ENCODE measurements around the gene TRAPPC4.
"Not testable (repeated sequence)": the region's sequence is repeated elsewhere in the genome, so short reads cannot be mapped to it uniquely, and the experiment has no call there.

TRAPPC4 gene, protein sequence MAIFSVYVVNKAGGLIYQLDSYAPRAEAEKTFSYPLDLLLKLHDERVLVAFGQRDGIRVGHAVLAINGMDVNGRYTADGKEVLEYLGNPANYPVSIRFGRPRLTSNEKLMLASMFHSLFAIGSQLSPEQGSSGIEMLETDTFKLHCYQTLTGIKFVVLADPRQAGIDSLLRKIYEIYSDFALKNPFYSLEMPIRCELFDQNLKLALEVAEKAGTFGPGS

DNA sequence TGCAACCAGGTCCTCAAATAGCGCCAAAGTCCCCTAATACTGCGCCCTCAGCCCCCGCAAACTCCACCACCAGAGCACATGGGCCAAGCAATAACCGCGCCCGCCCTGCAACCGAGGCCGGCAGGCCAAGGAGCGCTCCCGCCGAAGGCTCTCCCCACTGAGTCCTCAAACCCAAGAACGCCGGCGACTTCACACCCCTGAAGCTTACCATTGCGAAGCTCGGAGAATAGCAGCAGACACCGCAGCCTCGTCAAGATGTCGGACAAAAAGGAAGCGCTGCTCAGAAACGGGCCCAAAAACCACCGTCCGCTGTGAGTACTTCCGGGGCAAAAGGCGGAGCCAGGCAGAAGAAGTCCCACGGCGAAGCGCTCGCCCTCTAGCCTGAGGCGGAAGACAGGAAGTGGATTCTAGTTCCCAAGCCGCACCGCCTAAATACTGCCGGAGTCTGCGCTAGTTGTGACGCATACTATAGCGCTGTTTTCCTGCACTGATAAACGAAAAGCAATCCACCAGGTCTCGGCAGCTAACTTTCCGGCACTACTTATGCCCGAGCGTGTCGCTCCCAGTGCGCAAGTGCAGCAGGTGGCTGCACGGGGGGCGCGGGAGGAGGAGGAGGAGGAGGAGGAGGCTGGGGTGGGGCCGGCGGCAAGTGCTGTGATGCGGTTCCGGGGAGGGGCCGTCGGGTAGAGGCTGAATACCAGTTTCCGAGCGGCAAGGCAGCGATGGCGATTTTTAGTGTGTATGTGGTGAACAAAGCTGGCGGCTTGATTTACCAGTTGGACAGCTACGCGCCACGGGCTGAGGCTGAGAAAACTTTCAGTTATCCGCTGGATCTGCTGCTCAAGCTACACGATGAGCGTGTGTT lies at the start of gene TRAPPC4, which contains the start of gene RPS25:
TRAPPC4 (plus strand) TSS at position 693 of the 865 bp plus-strand sequence; CDS start at position 723, 30 bp downstream.
RPS25 (minus strand) TSS at position 270 of the 865 bp plus-strand sequence; CDS start at position 211, 59 bp downstream.
- in situ Hi-C loops (cut with MboI; ENCODE audit: low sequenced_read_pairs, unreplicated experiment): no loop called here
- TF ChIP-seq, protein P1, sequence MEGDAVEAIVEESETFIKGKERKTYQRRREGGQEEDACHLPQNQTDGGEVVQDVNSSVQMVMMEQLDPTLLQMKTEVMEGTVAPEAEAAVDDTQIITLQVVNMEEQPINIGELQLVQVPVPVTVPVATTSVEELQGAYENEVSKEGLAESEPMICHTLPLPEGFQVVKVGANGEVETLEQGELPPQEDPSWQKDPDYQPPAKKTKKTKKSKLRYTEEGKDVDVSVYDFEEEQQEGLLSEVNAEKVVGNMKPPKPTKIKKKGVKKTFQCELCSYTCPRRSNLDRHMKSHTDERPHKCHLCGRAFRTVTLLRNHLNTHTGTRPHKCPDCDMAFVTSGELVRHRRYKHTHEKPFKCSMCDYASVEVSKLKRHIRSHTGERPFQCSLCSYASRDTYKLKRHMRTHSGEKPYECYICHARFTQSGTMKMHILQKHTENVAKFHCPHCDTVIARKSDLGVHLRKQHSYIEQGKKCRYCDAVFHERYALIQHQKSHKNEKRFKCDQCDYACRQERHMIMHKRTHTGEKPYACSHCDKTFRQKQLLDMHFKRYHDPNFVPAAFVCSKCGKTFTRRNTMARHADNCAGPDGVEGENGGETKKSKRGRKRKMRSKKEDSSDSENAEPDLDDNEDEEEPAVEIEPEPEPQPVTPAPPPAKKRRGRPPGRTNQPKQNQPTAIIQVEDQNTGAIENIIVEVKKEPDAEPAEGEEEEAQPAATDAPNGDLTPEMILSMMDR (IDR thresholded peaks at IDR 0.05; ENCODE audit: borderline replicate concordance, control extremely low read depth, extremely low read depth, insufficient read depth, missing control alignments): no peak
- peak; percentile 96 for DNase-seq (ENCODE audit: low spot score)

DNA sequence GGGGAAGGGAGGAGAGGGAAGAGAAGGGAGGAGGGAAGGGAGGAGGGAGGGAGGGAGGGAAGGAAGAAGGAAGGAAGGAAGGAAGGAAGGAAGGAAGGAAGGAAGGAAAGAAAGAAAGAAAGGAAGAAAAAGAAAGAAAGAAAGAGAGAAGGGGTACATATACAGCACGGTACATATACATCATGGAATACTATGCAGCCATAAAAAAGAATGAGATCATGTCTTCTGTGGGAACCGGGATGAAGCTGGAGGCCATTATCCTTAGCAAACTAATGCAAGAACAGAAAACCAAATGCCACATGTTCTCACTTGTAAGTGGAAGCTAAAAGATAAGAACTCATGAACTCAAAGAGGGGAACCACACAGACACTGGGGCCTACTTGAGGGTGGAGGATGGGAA lies 49.1 kb upstream of the TRAPPC4 start:
- DNase-seq (ENCODE audit: low spot score); in situ Hi-C loops (cut with MboI; ENCODE audit: low sequenced_read_pairs, unreplicated experiment): not testable (repeated sequence)

DNA sequence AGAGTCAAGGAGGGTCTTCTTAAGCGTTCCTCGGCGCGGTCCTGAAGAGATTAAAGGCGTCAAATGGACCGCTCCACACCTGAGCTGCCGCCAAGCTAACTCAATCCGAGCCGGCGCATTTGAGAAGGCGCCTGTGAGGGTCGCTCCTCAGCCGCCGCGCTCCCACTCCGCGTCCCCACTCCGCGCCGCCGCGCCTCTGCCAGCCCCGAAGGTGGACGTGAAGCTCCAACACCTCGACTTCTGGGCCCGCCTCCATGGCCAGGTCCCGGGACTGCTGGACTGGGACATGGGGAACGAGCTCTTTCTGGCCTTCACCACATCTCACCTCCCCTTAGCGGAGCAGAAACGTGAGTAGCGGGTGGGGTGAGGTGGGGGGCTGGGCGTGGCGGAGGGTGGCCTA lies 46.9 kb upstream of the TRAPPC4 start, which contains the start of gene FOXR1:
FOXR1 (plus strand) TSS at position 116 of the 400 bp plus-strand sequence; CDS start at position 287, 171 bp downstream.
- in situ Hi-C loops (cut with MboI; ENCODE audit: low sequenced_read_pairs, unreplicated experiment): no loop called here
- TF ChIP-seq, protein P1 (IDR thresholded peaks at IDR 0.05; ENCODE audit: borderline replicate concordance, control extremely low read depth, extremely low read depth, insufficient read depth, missing control alignments): no peak
- no peak for DNase-seq (ENCODE audit: low spot score)

DNA sequence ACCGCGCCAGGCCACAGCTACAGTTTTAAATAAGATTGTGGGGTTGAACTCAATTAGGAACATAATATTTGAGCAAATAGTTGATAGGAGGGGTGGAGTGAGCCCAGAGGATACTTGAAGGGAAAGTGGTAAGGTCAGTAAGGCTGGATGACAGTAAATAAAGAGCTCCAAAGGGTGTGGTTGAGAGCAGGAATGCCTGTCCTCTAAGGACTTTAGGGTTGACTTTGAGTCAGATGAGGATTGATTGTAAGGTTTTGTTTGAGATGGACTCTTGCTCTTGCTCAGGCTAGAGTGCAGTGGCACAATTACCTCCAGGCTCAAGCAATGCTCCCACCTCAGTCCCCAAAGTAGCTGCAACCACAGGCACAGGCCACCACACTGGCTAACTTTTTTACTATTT lies 44.6 kb upstream of the TRAPPC4 start:
- in situ Hi-C loops (cut with MboI; ENCODE audit: low sequenced_read_pairs, unreplicated experiment): no loop called here
- TF ChIP-seq, protein P1 (IDR thresholded peaks at IDR 0.05; ENCODE audit: borderline replicate concordance, control extremely low read depth, extremely low read depth, insufficient read depth, missing control alignments): no peak
- DNase-seq (ENCODE audit: low spot score): no peak

DNA sequence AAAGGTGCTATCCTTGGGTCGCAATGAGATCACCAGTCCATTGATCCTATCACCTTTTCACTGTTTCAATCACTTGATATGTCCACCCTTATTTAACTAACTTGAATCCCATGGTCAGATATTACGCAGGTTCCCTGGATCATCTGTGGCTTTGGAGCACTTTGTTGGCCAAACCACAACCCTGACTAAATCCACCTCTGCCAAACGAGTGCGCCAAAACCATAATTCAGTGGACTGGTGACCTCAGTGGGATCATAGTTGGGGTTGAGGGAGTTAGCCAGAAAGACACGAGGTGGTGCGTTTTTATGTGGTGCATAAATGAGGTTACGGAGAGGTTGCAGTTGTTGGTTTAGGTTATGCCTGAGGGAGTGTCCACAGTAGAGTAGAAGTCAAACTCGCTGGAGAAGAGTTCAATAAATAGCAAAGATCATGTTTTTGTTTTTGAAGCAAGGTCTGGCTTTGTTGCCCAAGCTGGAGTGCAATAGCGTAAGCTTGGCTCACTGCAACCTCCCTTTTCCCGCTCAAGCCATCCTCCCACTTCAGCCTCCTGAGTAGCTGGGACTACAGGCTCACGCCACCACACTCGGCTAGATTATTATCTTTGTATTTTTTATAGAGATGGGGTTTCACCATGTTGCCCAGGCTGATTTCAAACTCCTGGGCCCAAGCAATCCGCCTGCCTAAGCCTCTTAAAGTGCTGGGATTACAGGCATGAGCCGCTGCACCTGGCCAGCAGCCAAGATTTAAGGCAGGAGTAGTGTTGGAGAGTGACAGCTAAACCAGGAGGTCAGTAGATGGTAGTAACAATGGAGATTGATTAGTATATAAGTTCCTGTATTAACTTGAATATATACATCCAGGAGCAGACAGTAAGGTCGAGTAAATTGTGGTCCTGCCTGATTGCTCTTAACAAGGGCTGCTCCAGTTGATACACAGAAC lies 42.5 kb upstream of the TRAPPC4 start:
- DNase-seq (ENCODE audit: low spot score): no peak
- in situ Hi-C loops (cut with MboI; ENCODE audit: low sequenced_read_pairs, unreplicated experiment): no loop called here
- TF ChIP-seq, protein P1 (IDR thresholded peaks at IDR 0.05; ENCODE audit: borderline replicate concordance, control extremely low read depth, extremely low read depth, insufficient read depth, missing control alignments): no peak

DNA sequence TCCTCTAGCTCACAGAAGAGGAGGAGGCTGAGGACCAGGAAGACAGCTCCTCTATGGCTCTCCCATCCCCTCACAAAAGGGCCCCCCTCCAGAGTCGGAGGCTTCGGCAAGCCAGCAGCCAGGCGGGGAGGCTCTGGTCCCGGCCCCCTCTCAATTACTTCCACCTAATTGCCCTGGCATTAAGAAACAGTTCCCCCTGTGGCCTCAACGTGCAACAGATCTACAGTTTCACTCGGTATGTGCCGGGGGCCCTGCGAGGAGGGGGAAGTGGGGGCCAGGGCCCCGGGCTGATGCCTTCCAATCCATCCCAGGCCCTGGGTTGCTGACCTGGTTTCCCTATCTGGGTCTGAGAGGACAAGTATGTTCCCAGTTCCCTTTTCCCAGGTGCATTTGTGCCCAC lies 39.1 kb upstream of the TRAPPC4 start:
- TF ChIP-seq, protein P1 (IDR thresholded peaks at IDR 0.05; ENCODE audit: borderline replicate concordance, control extremely low read depth, extremely low read depth, insufficient read depth, missing control alignments): no peak
- DNase-seq (ENCODE audit: low spot score): no peak
- in situ Hi-C loops (cut with MboI; ENCODE audit: low sequenced_read_pairs, unreplicated experiment): no loop called here
